ENCODE data around the gene GNAS-AS1.
A peak's percentile ranks its signal among the peaks of the same experiment; 100 is the strongest.

The GNAS-AS1 gene

DNA sequence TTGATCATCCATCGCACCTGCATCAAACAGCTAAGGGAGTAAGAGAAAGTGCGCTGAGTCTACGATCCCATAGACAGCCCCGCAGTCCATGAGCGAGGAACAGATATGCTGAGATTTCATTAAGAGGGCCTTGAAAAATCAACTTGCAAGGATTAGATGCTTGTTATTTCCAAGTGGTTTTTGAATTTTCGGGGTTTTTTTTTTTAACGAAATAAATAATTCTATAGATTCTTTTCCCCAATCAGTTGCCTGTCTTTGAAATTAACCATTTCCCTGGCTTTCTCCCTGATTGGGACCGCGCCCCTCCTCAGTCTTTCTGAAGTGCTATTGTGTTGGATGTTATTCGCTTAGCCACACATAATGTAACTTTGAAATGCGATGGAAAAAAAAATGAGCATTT is 48.6 kb downstream of the GNAS-AS1 start:
- no peak overlapping the region for H2BK5ac ChIP-seq (ENCODE audit: low read depth, low read length, poor library complexity, severe bottlenecking)
- DNase-seq: no peak
- no peak overlapping the region for H2BK15ac ChIP-seq (ENCODE audit: low read depth, poor library complexity, severe bottlenecking)
- H3K18ac ChIP-seq (ENCODE audit: low read depth in 1 of 2, low read length in 2 of 2): no peak overlapping the region
- no peak overlapping the region for H3K4me2 ChIP-seq (ENCODE audit: low read length, poor library complexity, severe bottlenecking)
- WGBS: 92% methylated on average over 9 of the region's 11 CpGs
- H2BK12ac ChIP-seq (ENCODE audit: low read length in 2 of 2): no peak overlapping the region
- no peaks in the 10 kb centered on the region for H3K4me1 ChIP-seq (ENCODE audit: control insufficient read depth, insufficient read depth, low read depth, low read length)
- no peak overlapping the region for H3K4me3 ChIP-seq (ENCODE audit: insufficient read depth in 1 of 2, low read depth in 1 of 2, low read length in 2 of 2)
- H3K23ac ChIP-seq (ENCODE audit: low read length in 2 of 2): no peak overlapping the region
- H2AK5ac ChIP-seq (ENCODE audit: low read length, severe bottlenecking): no peak overlapping the region
- no peaks in the 10 kb centered on the region for H3K36me3 ChIP-seq (ENCODE audit: control insufficient read depth in 1 of 2, insufficient read depth in 2 of 2, low read depth in 1 of 2, low read length in 2 of 2)
- no peak overlapping the region for H2BK120ac ChIP-seq (ENCODE audit: low read depth, low read length)
- no peak overlapping the region for H3K14ac ChIP-seq (ENCODE audit: low read length in 2 of 2)
- H2AFZ ChIP-seq (ENCODE audit: low read depth, low read length): no peak overlapping the region
- no peak overlapping the region for H3K9ac ChIP-seq (ENCODE audit: low read length)
- H3K4ac ChIP-seq (ENCODE audit: low read depth in 1 of 2, low read length in 2 of 2): no peak overlapping the region
- H3K79me1 ChIP-seq (replicated peaks; ENCODE audit: low read length, poor library complexity, severe bottlenecking): no peaks in the 10 kb centered on the region
- H3K27ac ChIP-seq (ENCODE audit: low read length, poor library complexity, severe bottlenecking): no peak overlapping the region
- H3K27me3 ChIP-seq (ENCODE audit: control insufficient read depth in 1 of 2, insufficient read depth in 1 of 2, low read length in 2 of 2): peaks cover 34 to 56% of the 10 kb centered on the region in 2 experiments
- H4K91ac ChIP-seq (ENCODE audit: low read length): no peak overlapping the region
- no peak overlapping the region for H4K8ac ChIP-seq (ENCODE audit: low read length)
- H3K9me3 ChIP-seq (ENCODE audit: control insufficient read depth, low read length): no peaks in the 10 kb centered on the region

- no peak overlapping the region for H3K14ac ChIP-seq (ENCODE audit: low read length in 2 of 2)
- H3K18ac ChIP-seq (ENCODE audit: low read depth in 1 of 2, low read length in 2 of 2): no peak overlapping the region
- no peak overlapping the region for H3K23ac ChIP-seq (ENCODE audit: low read length in 2 of 2)
- H2AFZ ChIP-seq (ENCODE audit: low read depth, low read length): no peak overlapping the region
- no peak overlapping the region for H2BK5ac ChIP-seq (ENCODE audit: low read depth, low read length, poor library complexity, severe bottlenecking)
- H4K8ac ChIP-seq (ENCODE audit: low read length): no peak overlapping the region
- H3K9ac ChIP-seq (ENCODE audit: low read length): no peak overlapping the region
- H4K91ac ChIP-seq (ENCODE audit: low read length): no peak overlapping the region
- no peaks in the 10 kb centered on the region for H3K4me1 ChIP-seq (ENCODE audit: control insufficient read depth, insufficient read depth, low read depth, low read length)
- no peak overlapping the region for H2BK15ac ChIP-seq (ENCODE audit: low read depth, poor library complexity, severe bottlenecking)
- no peak overlapping the region for H2AK5ac ChIP-seq (ENCODE audit: low read length, severe bottlenecking)
- no peak overlapping the region for H2BK12ac ChIP-seq (ENCODE audit: low read length in 2 of 2)
- H3K4me3 ChIP-seq (ENCODE audit: insufficient read depth in 1 of 2, low read depth in 1 of 2, low read length in 2 of 2): no peak overlapping the region
- peaks cover 32 to 57% of the 10 kb centered on the region in 2 experiments for H3K27me3 ChIP-seq (ENCODE audit: control insufficient read depth in 1 of 2, insufficient read depth in 1 of 2, low read length in 2 of 2)
- H2BK120ac ChIP-seq (ENCODE audit: low read depth, low read length): no peak overlapping the region
- H3K9me3 ChIP-seq (ENCODE audit: control insufficient read depth, low read length): no peaks in the 10 kb centered on the region
- no peak overlapping the region for H3K4me2 ChIP-seq (ENCODE audit: low read length, poor library complexity, severe bottlenecking)
- H3K79me1 ChIP-seq (replicated peaks; ENCODE audit: low read length, poor library complexity, severe bottlenecking): no peaks in the 10 kb centered on the region
- 80% methylated on average over 22 of the region's 22 CpGs for WGBS
- H3K36me3 ChIP-seq (ENCODE audit: control insufficient read depth in 1 of 2, insufficient read depth in 2 of 2, low read depth in 1 of 2, low read length in 2 of 2): no peaks in the 10 kb centered on the region
- no peak overlapping the region for H3K4ac ChIP-seq (ENCODE audit: low read depth in 1 of 2, low read length in 2 of 2)
- H3K27ac ChIP-seq (ENCODE audit: low read length, poor library complexity, severe bottlenecking): no peak overlapping the region
- no peak for DNase-seq
Observed at GRCh38 chr20:58800134-58800871, 50.4 kb downstream of the GNAS-AS1 start.

GRCh38 chr20:58797371-58798338 is 53.0 kb downstream of the GNAS-AS1 start:
- H3K4me2 ChIP-seq (ENCODE audit: low read length, poor library complexity, severe bottlenecking): no peak overlapping the region
- no peak overlapping the region for H3K27ac ChIP-seq (ENCODE audit: low read length, poor library complexity, severe bottlenecking)
- no peak overlapping the region for H4K8ac ChIP-seq (ENCODE audit: low read length)
- no peak overlapping the region for H3K4ac ChIP-seq (ENCODE audit: low read depth in 1 of 2, low read length in 2 of 2)
- WGBS: 85% methylated on average over 23 of the region's 26 CpGs
- H3K4me1 ChIP-seq (ENCODE audit: control insufficient read depth, insufficient read depth, low read depth, low read length): no peaks in the 10 kb centered on the region
- H4K91ac ChIP-seq (ENCODE audit: low read length): no peak overlapping the region
- H3K14ac ChIP-seq (ENCODE audit: low read length in 2 of 2): no peak overlapping the region
- no peaks in the 10 kb centered on the region for H3K9me3 ChIP-seq (ENCODE audit: control insufficient read depth, low read length)
- no peaks in the 10 kb centered on the region for H3K79me1 ChIP-seq (replicated peaks; ENCODE audit: low read length, poor library complexity, severe bottlenecking)
- no peak overlapping the region for H2BK12ac ChIP-seq (ENCODE audit: low read length in 2 of 2)
- H2BK120ac ChIP-seq (ENCODE audit: low read depth, low read length): no peak overlapping the region
- H2BK15ac ChIP-seq (ENCODE audit: low read depth, poor library complexity, severe bottlenecking): no peak overlapping the region
- no peak overlapping the region for H3K9ac ChIP-seq (ENCODE audit: low read length)
- no peak overlapping the region for H2AK5ac ChIP-seq (ENCODE audit: low read length, severe bottlenecking)
- no peaks in the 10 kb centered on the region for H3K36me3 ChIP-seq (ENCODE audit: control insufficient read depth in 1 of 2, insufficient read depth in 2 of 2, low read depth in 1 of 2, low read length in 2 of 2)
- H3K23ac ChIP-seq (ENCODE audit: low read length in 2 of 2): no peak overlapping the region
- H3K18ac ChIP-seq (ENCODE audit: low read depth in 1 of 2, low read length in 2 of 2): no peak overlapping the region
- DNase-seq: no peak
- H3K4me3 ChIP-seq (ENCODE audit: insufficient read depth in 1 of 2, low read depth in 1 of 2, low read length in 2 of 2): no peak overlapping the region
- H3K27me3 ChIP-seq (ENCODE audit: control insufficient read depth in 1 of 2, insufficient read depth in 1 of 2, low read length in 2 of 2): peaks cover 26 to 50% of the 10 kb centered on the region in 2 experiments
- no peak overlapping the region for H2AFZ ChIP-seq (ENCODE audit: low read depth, low read length)
- no peak overlapping the region for H2BK5ac ChIP-seq (ENCODE audit: low read depth, low read length, poor library complexity, severe bottlenecking)

GRCh38 chr20:58795923-58796245 is 54.8 kb downstream of the GNAS-AS1 start:
- 91% methylated on average over 6 of the region's 6 CpGs for WGBS
- H3K18ac ChIP-seq (ENCODE audit: low read depth in 1 of 2, low read length in 2 of 2): no peak overlapping the region
- no peak overlapping the region for H3K4me2 ChIP-seq (ENCODE audit: low read length, poor library complexity, severe bottlenecking)

More at GRCh38 chr20:58795923-58796245, 54.8 kb downstream of the GNAS-AS1 start:
- Histone ChIP-seq H3K4me1 (ENCODE audit: control insufficient read depth, insufficient read depth, low read depth, low read length) (no peaks in the 10 kb centered on the region), H3K36me3 (ENCODE audit: control insufficient read depth in 1 of 2, insufficient read depth in 2 of 2, low read depth in 1 of 2, low read length in 2 of 2) (no peaks in the 10 kb centered on the region), H3K9ac (ENCODE audit: low read length) (no peak overlapping the region), H2AFZ (ENCODE audit: low read depth, low read length) (no peak overlapping the region), H3K27ac (ENCODE audit: low read length, poor library complexity, severe bottlenecking) (no peak overlapping the region), H3K27me3 (ENCODE audit: control insufficient read depth in 1 of 2, insufficient read depth in 1 of 2, low read length in 2 of 2) (peaks cover 30 to 55% of the 10 kb centered on the region in 2 experiments), H3K4me3 (ENCODE audit: insufficient read depth in 1 of 2, low read depth in 1 of 2, low read length in 2 of 2) (no peak overlapping the region), H2BK15ac (ENCODE audit: low read depth, poor library complexity, severe bottlenecking) (no peak overlapping the region), H4K8ac (ENCODE audit: low read length) (peak overlapping the region; percentile 5), H2AK5ac (ENCODE audit: low read length, severe bottlenecking) (no peak overlapping the region), H3K79me1 (replicated peaks; ENCODE audit: low read length, poor library complexity, severe bottlenecking) (no peaks in the 10 kb centered on the region), H3K4ac (ENCODE audit: low read depth in 1 of 2, low read length in 2 of 2) (no peak overlapping the region), H3K9me3 (ENCODE audit: control insufficient read depth, low read length) (no peaks in the 10 kb centered on the region), H3K14ac (ENCODE audit: low read length in 2 of 2) (no peak overlapping the region), H4K91ac (ENCODE audit: low read length) (no peak overlapping the region), H2BK120ac (ENCODE audit: low read depth, low read length) (no peak overlapping the region), H2BK12ac (ENCODE audit: low read length in 2 of 2) (no peak overlapping the region), H2BK5ac (ENCODE audit: low read depth, low read length, poor library complexity, severe bottlenecking) (no peak overlapping the region), H3K23ac (ENCODE audit: low read length in 2 of 2) (no peak overlapping the region)
- DNase-seq: no peak
